DOHH2 (cell line): ENCODE measurements around the gene ASAP2.

Experiments
- H3F3A ChIP-seq: fragments of 200-600 bp; sonication (generic), shearing (Covaris generic); 2 replicates; pipeline ENCODE4 v1.6.0; 2016; ENCODE audit warnings: antibody characterized with exemption, mild to moderate bottlenecking; ENCODE audit not compliant: control insufficient read depth, insufficient read depth
- H3K27ac ChIP-seq: fragments of 200-600 bp; sonication (generic); 2 replicates; pipeline ENCODE4 v1.5.1; 2014; ENCODE audit warnings: low read depth, mild to moderate bottlenecking, low read length, moderate library complexity
- H3K27me3 ChIP-seq: fragments of 200-600 bp; sonication (generic); 2 replicates; pipeline ENCODE4 v1.6.1; 2014; ENCODE audit warnings: mild to moderate bottlenecking, low read length, mixed read lengths; ENCODE audit not compliant: control insufficient read depth
- H3K36me3 ChIP-seq: fragments of 200-600 bp; sonication (generic); 2 replicates; pipeline ENCODE4 v1.6.1; 2014; ENCODE audit warnings: mild to moderate bottlenecking, low read length, moderate library complexity, mixed read lengths; ENCODE audit not compliant: control insufficient read depth
- H3K4me1 ChIP-seq: fragments of 200-600 bp; sonication (generic); 2 replicates; pipeline ENCODE4 v1.6.1; 2014; ENCODE audit warnings: mild to moderate bottlenecking, low read length, mixed read lengths; ENCODE audit not compliant: control insufficient read depth
- H3K4me2 ChIP-seq: fragments of 200-600 bp; sonication (generic); 2 replicates; pipeline ENCODE4 v1.6.0; 2014; ENCODE audit warnings: mild to moderate bottlenecking, low read length, moderate library complexity
- H3K4me3 ChIP-seq: fragments of 200-600 bp; sonication (generic); 2 replicates; pipeline ENCODE4 v1.5.1; 2014; ENCODE audit warnings: mild to moderate bottlenecking, low read length, mixed read lengths
- H3K79me2 ChIP-seq: fragments of 200-600 bp; sonication (generic); 2 replicates; pipeline ENCODE4 v1.6.1; 2014; ENCODE audit warnings: mild to moderate bottlenecking, low read length, mixed read lengths; ENCODE audit not compliant: control insufficient read depth
- H3K9me2 ChIP-seq: fragments of 200-600 bp; sonication (generic); replicated peaks from 2 replicates; pipeline ENCODE4 v1.6.1; 2014; ENCODE audit warnings: mild to moderate bottlenecking, low read length, mixed read lengths; ENCODE audit not compliant: control insufficient read depth
- H3K9me3 ChIP-seq: fragments of 200-600 bp; sonication (generic); 2 replicates; pipeline ENCODE4 v1.6.1; 2014; ENCODE audit warnings: antibody characterized with exemption, low read length, mixed read lengths; ENCODE audit not compliant: control insufficient read depth, insufficient read depth
- H4K20me1 ChIP-seq: fragments of 200-600 bp; sonication (generic); 2 replicates; pipeline ENCODE4 v1.6.0; 2014; ENCODE audit warnings: low read depth, mild to moderate bottlenecking, antibody characterized with exemption, low read length, moderate library complexity; ENCODE audit not compliant: control insufficient read depth, insufficient read depth
- CTCF ChIP-seq: fragments of 200-600 bp; sonication (generic); IDR thresholded peaks from one replicate; pipeline ENCODE4 v1.5.1; 2014; ENCODE audit warnings: antibody characterized with exemption, mild to moderate bottlenecking, low read depth, low read length; ENCODE audit not compliant: poor library complexity, severe bottlenecking
- EZH2phosphoT487 ChIP-seq: fragments of 200-600 bp; sonication (generic); IDR thresholded peaks from 2 replicates; pipeline ENCODE4 v1.6.1; 2017; ENCODE audit warnings: borderline replicate concordance, mild to moderate bottlenecking, antibody characterized with exemption, low read length, moderate library complexity, mixed read lengths

ASAP2 gene

GRCh38 chr2:9241233-9241632 lies 34.6 kb downstream of the ASAP2 start:
- Histone ChIP-seq H3K27me3 (peaks cover 3% of the 10 kb centered on the region; the same call in 1 of the 2 replicates), H3K4me1 (no peaks in the 10 kb centered on the region), H4K20me1 (no peaks in the 10 kb centered on the region), H3K9me3 (no peaks in the 10 kb centered on the region), H3K79me2 (no peaks in the 10 kb centered on the region), H3K4me2 (no peak overlapping the region), H3K27ac (no peak overlapping the region), H3K36me3 (no peaks in the 10 kb centered on the region), H3K9me2 (no peaks in the 10 kb centered on the region), H3F3A (no peaks in the 10 kb centered on the region), H3K4me3 (no peak overlapping the region)
- TF ChIP-seq CTCF (no peak), EZH2phosphoT487 (no peak)

GRCh38 chr2:9243357-9243756 lies 36.7 kb downstream of the ASAP2 start:
- TF ChIP-seq CTCF (no peak), EZH2phosphoT487 (no peak)
- no peak overlapping the region for H3K4me3 ChIP-seq
- no peaks in the 10 kb centered on the region for H3K9me2 ChIP-seq
- H3K27me3 ChIP-seq: no peaks in the 10 kb centered on the region
- H3K9me3 ChIP-seq: no peaks in the 10 kb centered on the region
- no peaks in the 10 kb centered on the region for H3K36me3 ChIP-seq
- H3K79me2 ChIP-seq: no peaks in the 10 kb centered on the region
- H3K4me1 ChIP-seq: no peaks in the 10 kb centered on the region
- H3K4me2 ChIP-seq: no peak overlapping the region
- no peak overlapping the region for H3K27ac ChIP-seq
- no peaks in the 10 kb centered on the region for H4K20me1 ChIP-seq
- no peaks in the 10 kb centered on the region for H3F3A ChIP-seq

- Histone ChIP-seq H3K36me3 (no peaks in the 10 kb centered on the region), H3K9me3 (no peaks in the 10 kb centered on the region), H3K4me1 (no peaks in the 10 kb centered on the region), H3K9me2 (no peaks in the 10 kb centered on the region), H3K4me2 (no peak overlapping the region), H3K27ac (no peak overlapping the region), H3K79me2 (no peaks in the 10 kb centered on the region), H3K4me3 (no peak overlapping the region), H3F3A (no peaks in the 10 kb centered on the region), H3K27me3 (peaks cover 4% of the 10 kb centered on the region; the same call in 1 of the 2 replicates), H4K20me1 (no peaks in the 10 kb centered on the region)
- TF ChIP-seq CTCF: no peak
These were observed 38.5 kb downstream of the ASAP2 start for GRCh38 chr2:9244985-9245544.

- no peaks in the 10 kb centered on the region for H3K9me2 ChIP-seq
- H3K9me3 ChIP-seq: no peaks in the 10 kb centered on the region
- H3K27ac ChIP-seq: no peak overlapping the region
- no peaks in the 10 kb centered on the region for H3K79me2 ChIP-seq
- H4K20me1 ChIP-seq: no peaks in the 10 kb centered on the region
- H3F3A ChIP-seq: no peaks in the 10 kb centered on the region
- no peak overlapping the region for H3K4me3 ChIP-seq
- peaks cover 4% of the 10 kb centered on the region; the same call in 1 of the 2 replicates for H3K27me3 ChIP-seq
- TF ChIP-seq CTCF: no peak
- TF ChIP-seq EZH2phosphoT487: no peak
- no peaks in the 10 kb centered on the region for H3K36me3 ChIP-seq
- no peaks in the 10 kb centered on the region for H3K4me1 ChIP-seq
- H3K4me2 ChIP-seq: no peak overlapping the region
These were observed 40.6 kb downstream of the ASAP2 start for GRCh38 chr2:9247177-9247576.
